T-helper 1 cell treated with Interleukin-12 subunit alpha and Interleukin-12 subunit beta and Interleukin-4 antibody, amounts not matched to agents 30 ng/mL and 1 ng/mL, for 36 hours (primary cell): ENCODE measurements around the gene STXBP5. TPM values are rescaled to one million over a fixed set of nuclear protein-coding genes. Genes with fewer than 3 reads are reported as not detected.

ENCODE experiments used
- intact Hi-C: fragments of 100-400 bp; cut with micrococcal nuclease; formaldehyde crosslinking; loops from one replicate; pipeline ENCODE4 v1.15.1; 2024
- total RNA-seq: library from RNA; stranded (reverse); gene quantifications from 2 replicates; pipeline ENCODE4 v1.2.3, GENCODE V29; 2022

STXBP5 gene
- total RNA-seq, 1 donor from 2014 or later, result 23.9 TPM

GRCh38 chr6:147209762-147210449 lies 5.7 kb downstream of the STXBP5 start:
- intact Hi-C loops, result loop anchor here (10.0 kb wide), 1 partner anchor 1475 kb away; the partner anchor contains the start of gene EPM2A

DNA sequence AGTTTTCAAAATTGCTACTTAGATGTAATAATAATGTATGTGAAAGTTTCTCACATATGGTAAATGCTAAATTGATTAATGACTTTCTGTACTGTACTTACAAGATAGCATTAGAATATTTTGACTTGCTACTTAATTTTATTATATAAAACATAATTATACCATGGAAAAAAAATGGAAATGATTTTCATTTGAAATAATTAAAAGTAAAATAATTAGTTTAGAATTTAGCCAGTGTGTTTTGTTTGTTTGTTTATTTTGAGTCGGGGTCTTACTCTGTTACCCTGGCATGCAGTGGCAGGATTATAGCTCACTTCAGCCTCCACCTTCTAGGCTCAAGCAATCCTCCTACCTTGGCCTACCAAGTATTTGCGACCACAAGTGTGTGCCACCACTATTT lies 7.1 kb downstream of the STXBP5 start:
- intact Hi-C loops, result no loop called here

DNA sequence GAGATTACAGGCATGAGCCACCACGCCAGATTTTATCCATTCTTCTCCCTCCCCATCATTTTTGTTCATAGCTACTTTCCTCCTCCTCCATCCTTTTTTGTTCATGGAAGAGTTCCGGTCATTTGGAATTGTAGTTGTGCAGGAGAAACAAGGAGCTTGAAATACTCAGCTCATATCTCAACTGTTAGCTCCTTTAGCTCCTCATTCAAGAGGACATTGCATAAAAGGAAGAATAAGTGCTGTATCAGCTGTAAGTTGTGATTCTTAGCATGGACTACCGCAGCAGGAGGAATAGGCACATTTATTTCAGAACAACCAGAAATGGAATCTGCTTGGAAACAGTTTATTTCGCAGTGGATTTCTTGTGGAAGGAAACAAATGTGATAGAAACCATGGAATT lies 7.6 kb downstream of the STXBP5 start:
- intact Hi-C loops, result no loop called here

DNA sequence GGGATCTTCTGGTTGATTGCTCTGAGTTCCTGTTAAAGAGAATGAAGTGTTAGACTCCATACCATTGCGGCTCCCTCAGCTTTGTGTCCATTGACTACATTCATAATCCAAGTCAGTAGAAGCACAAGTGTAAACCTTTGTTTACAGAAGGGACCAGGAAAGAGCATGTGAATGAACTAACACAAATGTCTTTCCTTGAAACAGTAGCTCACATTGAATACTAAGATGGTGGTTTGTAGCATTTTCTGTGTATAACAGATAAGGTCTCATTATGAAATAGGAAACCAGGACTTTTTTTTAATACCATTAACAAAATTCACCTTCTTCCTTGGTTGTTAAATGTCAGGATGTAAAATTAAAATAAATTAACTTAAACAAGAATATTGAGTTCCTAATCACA lies 8.4 kb downstream of the STXBP5 start:
- intact Hi-C loops, result no loop called here

GRCh38 chr6:147213772-147214171 lies 9.6 kb downstream of the STXBP5 start:
- intact Hi-C loops, result loop anchor here (1.0 kb wide), 1 partner anchor 7 kb away; no protein-coding TSS in a partner anchor

DNA sequence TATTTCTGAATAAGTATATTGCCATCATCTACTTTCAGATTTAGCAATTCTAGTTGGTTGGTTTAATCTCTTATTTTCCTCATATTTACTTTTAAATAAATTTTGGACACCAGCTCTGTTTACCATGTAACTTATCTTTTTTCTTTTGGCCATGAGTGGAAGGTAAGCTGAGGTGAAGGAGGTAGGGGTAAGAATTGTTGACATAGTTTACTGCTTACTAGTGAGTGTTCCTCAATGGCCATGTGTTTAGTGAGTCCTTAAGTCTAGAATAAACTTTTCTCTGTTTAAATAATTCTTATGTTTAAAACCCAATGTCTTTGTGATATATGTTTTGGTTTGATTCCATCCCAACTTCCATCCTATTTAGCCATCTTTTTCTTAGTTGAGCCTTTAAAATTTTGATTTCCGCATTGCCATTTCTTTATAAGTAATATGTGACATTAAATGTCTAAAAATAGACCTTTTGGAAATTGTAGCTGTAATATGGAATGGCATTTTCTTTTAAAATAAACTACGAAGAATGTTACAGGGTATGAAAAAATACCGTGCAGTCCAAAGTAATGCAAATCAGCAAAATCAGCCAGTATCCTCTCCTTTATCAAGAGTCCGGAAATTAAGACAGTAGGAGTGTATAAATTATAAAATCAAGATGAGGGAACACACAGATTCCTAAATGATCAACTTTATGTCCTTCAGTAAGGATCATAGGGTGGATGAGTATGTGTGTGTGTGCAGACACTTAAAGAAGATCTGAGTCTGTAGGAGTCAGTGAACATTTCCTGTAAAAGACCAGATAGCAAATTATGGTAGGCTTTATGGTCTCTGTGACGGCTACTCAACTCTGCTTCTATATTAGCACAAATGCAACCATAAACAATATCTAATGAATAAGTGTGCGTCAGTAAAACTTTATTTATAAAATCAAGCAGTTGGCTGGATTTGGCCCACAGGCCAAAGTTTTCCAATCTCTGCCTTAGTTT lies 10.3 kb downstream of the STXBP5 start:
- intact Hi-C loops, result loop anchor here (1.0 kb wide), 1 partner anchor 8 kb away; no protein-coding TSS in a partner anchor

- intact Hi-C loops, result no loop called here
These were observed 12.7 kb downstream of the STXBP5 start for GRCh38 chr6:147216915-147217314.

GRCh38 chr6:147217840-147218404 lies 13.7 kb downstream of the STXBP5 start:
- intact Hi-C loops, result no loop called here

DNA sequence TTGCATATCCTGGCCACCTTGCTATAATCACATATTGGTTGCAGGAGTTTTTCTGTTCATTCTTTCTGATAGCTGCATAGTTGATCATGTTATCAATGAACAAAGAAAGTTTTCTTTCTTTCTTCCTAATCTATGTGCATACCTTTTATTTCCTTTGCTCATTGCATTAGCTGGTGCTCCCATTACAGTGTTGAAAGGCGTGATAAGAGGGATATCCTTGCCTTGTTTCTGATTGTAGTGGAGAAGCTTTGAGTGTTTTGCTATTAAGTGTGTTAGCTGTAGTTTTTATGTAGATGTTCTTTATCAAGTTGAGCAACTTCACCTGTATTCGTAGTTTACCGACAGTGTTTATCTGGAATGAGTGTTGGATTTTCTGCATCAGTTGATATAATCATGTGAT lies 14.6 kb downstream of the STXBP5 start:
- intact Hi-C loops, result no loop called here

DNA sequence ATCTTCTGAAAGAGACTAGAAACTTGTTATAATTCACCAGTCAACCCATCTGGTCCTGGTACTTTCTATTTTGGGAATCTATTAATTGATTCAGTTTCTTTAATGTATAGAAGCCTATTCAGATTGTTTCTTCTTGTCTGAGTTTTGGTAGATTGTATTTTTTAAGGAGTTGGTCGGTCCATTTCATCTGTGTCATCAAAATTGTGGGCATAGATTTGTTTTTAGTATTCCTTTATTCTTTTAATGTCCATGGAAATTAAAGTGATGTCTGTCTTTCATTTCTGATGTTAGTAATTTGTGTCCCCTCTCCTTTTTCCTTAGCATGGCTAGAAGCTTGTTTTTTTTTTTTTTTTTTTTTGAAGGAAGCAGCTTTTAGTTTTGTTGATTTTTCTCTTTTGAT lies 15.2 kb downstream of the STXBP5 start:
- intact Hi-C loops, result no loop called here

GRCh38 chr6:147220345-147220744 lies 16.1 kb downstream of the STXBP5 start:
- intact Hi-C loops, result no loop called here

GRCh38 chr6:147221739-147222138 lies 17.5 kb downstream of the STXBP5 start:
- intact Hi-C loops, result loop anchor here (1.0 kb wide), 2 partner anchors 16 to 364 kb away; no protein-coding TSS in a partner anchor

DNA sequence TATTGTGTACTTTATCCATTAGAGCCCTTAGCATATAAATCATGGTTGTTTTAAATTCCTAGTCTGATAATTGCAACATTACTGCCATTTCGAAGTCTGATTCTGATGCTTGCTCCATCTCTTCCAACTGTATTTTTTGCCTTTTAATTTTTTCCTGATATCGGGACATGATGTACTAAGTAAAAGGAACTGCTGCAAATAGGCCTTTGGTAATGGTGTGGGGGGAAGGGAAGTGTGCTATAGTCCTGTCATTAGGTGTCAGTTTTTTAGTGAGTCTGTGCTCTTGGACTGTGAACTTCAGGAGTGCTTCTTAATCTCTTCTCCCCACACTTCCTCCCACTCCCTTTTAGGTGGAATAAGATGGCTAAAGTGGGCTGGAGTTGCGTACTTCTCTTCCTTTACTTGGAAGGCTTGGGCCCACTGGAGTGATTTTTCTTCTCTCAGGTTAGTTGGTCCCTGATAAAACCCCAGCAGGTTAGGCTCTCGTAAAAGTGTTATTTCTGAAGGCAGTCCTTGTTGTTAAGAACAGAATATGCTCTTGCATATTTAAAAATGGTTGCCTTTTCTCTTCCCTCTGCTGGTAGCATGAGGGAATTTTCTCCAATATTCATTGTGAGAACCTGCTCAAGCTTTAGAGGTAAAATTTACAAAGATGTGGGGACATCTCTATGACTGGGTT lies 18.1 kb downstream of the STXBP5 start:
- intact Hi-C loops, result loop anchor here (1.0 kb wide), 2 partner anchors 17 to 365 kb away; no protein-coding TSS in a partner anchor

GRCh38 chr6:147223736-147224135 lies 19.5 kb downstream of the STXBP5 start:
- intact Hi-C loops, result no loop called here

DNA sequence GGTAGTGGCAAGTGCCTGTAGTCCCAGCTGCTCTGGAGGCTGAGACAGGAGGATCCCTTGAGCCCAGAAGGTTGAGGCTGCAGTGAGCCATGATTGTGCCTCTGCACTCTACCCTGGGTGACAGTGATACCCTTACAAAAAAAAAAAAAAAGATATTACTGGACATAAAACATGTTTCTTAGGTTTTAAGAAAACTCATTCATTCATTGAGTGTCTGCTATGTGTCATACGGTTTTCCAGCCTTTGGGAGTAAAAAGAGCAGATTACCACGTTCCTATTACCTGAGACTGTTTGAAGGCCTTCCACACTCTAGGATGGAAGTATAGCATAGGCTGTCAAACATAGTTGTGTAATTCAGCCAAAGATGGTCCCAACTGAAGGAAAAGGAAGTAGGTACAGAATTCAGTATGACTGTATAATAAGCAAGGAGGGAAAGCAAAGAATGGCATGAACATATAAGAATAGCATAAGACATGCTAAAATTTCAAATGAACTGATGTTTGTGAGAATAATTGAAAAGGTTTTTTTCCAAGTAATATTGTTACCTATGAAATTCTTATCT lies 22.0 kb downstream of the STXBP5 start:
- intact Hi-C loops, result no loop called here

GRCh38 chr6:147226877-147227276 lies 22.7 kb downstream of the STXBP5 start:
- intact Hi-C loops, result no loop called here

DNA sequence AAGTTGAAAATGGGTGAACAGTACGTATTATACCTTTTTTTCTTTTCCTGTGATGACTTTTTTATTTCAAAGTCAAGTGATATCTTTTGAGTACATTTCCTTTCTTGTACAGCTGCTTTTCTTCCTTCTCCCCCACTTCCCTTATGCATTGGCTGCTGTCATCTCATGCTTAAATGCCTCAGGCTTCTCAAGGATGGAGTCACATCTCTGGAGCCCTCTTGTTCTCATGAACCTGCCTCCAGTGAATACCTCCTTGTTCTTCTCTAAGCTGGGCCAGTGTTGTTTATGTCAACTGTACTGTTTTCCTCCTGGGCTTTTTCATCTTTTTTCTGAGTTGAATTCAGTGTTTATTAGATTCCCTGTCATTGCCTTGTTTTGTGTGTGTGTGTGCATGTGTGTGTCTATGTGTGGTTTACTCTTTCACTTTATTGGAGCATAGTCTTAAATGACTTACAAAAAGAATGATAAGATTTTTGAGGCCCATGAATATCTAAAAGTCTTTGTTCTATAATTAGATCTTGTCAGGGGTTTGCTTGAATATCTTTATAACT lies 23.6 kb downstream of the STXBP5 start:
- intact Hi-C loops, result no loop called here

DNA sequence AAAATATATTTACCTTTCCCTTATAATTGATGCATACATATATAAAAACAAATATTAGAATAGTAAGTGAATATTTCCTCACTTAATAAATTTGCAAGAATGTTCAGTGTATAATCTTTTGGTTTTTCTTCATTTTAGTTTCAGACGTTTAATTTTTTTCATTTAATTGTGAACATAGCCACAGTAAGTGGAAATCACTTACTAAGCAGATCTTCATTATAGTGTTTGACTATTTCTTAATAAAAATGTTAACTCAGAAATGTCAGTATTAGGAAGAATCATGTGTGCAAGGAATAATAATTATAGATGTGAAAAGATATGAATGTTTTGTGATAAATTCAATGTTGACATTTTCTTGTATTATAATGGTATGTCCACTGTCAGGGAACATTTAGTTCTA lies 27.4 kb downstream of the STXBP5 start:
- intact Hi-C loops, result no loop called here

DNA sequence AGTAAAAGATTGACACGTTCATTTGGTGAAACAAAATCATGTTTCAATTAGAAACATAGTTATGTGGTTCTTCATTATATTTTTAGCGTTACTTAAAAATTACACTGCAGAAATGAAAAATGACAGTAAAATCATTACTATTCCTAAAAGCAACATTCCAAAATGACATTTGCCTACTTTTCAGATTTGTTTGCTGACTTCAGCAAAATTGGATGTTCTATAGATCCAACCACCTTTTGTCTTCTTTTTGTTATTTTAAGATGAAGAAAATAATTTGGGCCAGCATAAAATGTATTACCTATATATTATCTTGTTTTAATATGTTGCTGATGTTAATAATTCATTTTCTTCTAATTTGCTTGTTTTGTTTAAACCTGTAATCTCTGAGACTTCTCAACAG lies 30.5 kb downstream of the STXBP5 start:
- intact Hi-C loops, result no loop called here

GRCh38 chr6:147238164-147238563 lies 33.9 kb downstream of the STXBP5 start:
- intact Hi-C loops, result no loop called here

GRCh38 chr6:147238906-147239305 lies 34.7 kb downstream of the STXBP5 start:
- intact Hi-C loops, result no loop called here
